Stimulated activated naive CD4-positive, alpha-beta T cell treated with Interleukin-2 at 50 U/mL for 16 hours (primary cell): ENCODE measurements around the gene LSP1.

Source experiments
- DNase-seq: peaks from one replicate; lab custom pipeline; 2025; lab: John Stamatoyannopoulos, UW

LSP1 gene

GRCh38 chr11:1890856-1891830, 38.3 kb downstream of the LSP1 start:
- no peak for DNase-seq

GRCh38 chr11:1891831-1892115, 38.9 kb downstream of the LSP1 start, which contains the start of gene PRR33:
PRR33 (minus strand) TSS chr11:1891895; CDS start chr11:1890584, 1,311 bp downstream.
- no peak for DNase-seq

GRCh38 chr11:1892116-1892515, 39.2 kb downstream of the LSP1 start:
- DNase-seq, result no peak

- no peak for DNase-seq
Measured at GRCh38 chr11:1892558-1892957, 39.7 kb downstream of the LSP1 start.

GRCh38 chr11:1893581-1894359, 40.9 kb downstream of the LSP1 start:
- no peak for DNase-seq

GRCh38 chr11:1894759-1895158, 41.9 kb downstream of the LSP1 start:
- no peak for DNase-seq

- no peak for DNase-seq
Measured at GRCh38 chr11:1896468-1896867, 43.6 kb downstream of the LSP1 start.

- no peak for DNase-seq
Measured at GRCh38 chr11:1896923-1897322, 44.0 kb downstream of the LSP1 start.

GRCh38 chr11:1899090-1899489, 46.2 kb downstream of the LSP1 start:
- DNase-seq, result no peak

- DNase-seq, result no peak
Measured at GRCh38 chr11:1899686-1900085, 46.8 kb downstream of the LSP1 start.

GRCh38 chr11:1906181-1906580, 53.3 kb downstream of the LSP1 start:
- DNase-seq, result no peak

GRCh38 chr11:1906611-1907423, 53.9 kb downstream of the LSP1 start:
- DNase-seq, result no peak

- no peak for DNase-seq
Measured at GRCh38 chr11:1908618-1909017, 55.7 kb downstream of the LSP1 start.

GRCh38 chr11:1909524-1909923, 56.6 kb downstream of the LSP1 start:
- no peak for DNase-seq

- DNase-seq, result no peak
Measured at GRCh38 chr11:1912289-1912878, 59.5 kb downstream of the LSP1 start.

- no peak for DNase-seq
Measured at GRCh38 chr11:1913271-1914060, 60.6 kb downstream of the LSP1 start.

- DNase-seq, result no peak
Measured at GRCh38 chr11:1915795-1916131, 62.9 kb downstream of the LSP1 start.

- DNase-seq, result no peak
Measured at GRCh38 chr11:1916132-1916985, 63.5 kb downstream of the LSP1 start.

- no peak for DNase-seq
Measured at GRCh38 chr11:1916986-1917522, 64.2 kb downstream of the LSP1 start.
